SK-N-SH treated with all-trans-retinoic acid at 6 μM for 48 hours (cell line): ENCODE measurements around the gene EP400.
"Not testable (repeated sequence)": the region's sequence is repeated elsewhere in the genome, so short reads cannot be mapped to it uniquely, and the experiment has no call there.

Experiments used
- ATAC-seq: fragments of 200-7000 bp; cut with Tn5 transposase; 3 replicates; pipeline ENCODE4 v1.9.1; 2020; ENCODE audit warnings: mild to moderate bottlenecking, moderate library complexity
- ARNTL ChIP-seq: fragments of 450-650 bp; formaldehyde crosslinking; IDR thresholded peaks from 2 replicates; pipeline ENCODE4 v1.5.0; 2020; ENCODE audit warnings: low read depth, mild to moderate bottlenecking, moderate library complexity, borderline replicate concordance
- BACH2 ChIP-seq: fragments of 250-450 bp; sonication (Bioruptor Pico); IDR thresholded peaks from 2 replicates; pipeline ENCODE4 v1.9.0; 2021; ENCODE audit warnings: mild to moderate bottlenecking, borderline replicate concordance
- ESRRG ChIP-seq: fragments of 250-450 bp; sonication (Bioruptor Pico); IDR thresholded peaks from 2 replicates; pipeline ENCODE4 v1.6.1; 2021; ENCODE audit warnings: mild to moderate bottlenecking
- GLIS3 ChIP-seq: fragments of 250-450 bp; sonication (Bioruptor Pico); IDR thresholded peaks from 2 replicates; pipeline ENCODE4 v1.5.0; 2020; ENCODE audit warnings: mild to moderate bottlenecking, moderate library complexity
- ISL1 ChIP-seq: fragments of 250-450 bp; sonication (Bioruptor Pico); IDR thresholded peaks from 2 replicates; pipeline ENCODE4 v2.1.2; 2022; ENCODE audit warnings: mild to moderate bottlenecking, moderate library complexity
- OSR1 ChIP-seq: fragments of 250-450 bp; sonication (Bioruptor Pico); IDR thresholded peaks from 2 replicates; pipeline ENCODE4 v1.8.0; 2022; ENCODE audit warnings: moderate library complexity, mild to moderate bottlenecking, inconsistent platforms
- PPARA ChIP-seq: fragments of 250-450 bp; sonication (Bioruptor Pico); IDR thresholded peaks from 2 replicates; pipeline ENCODE4 v1.5.0; 2020; ENCODE audit warnings: mild to moderate bottlenecking, borderline replicate concordance
- RARB ChIP-seq: fragments of 250-450 bp; sonication (Bioruptor Pico); IDR thresholded peaks from 2 replicates; pipeline ENCODE4 v1.8.0; 2021; ENCODE audit warnings: mild to moderate bottlenecking, moderate library complexity
- SNAI2 ChIP-seq: fragments of 250-450 bp; sonication (Bioruptor Pico); IDR thresholded peaks from 2 replicates; pipeline ENCODE4 v1.5.0; 2020; ENCODE audit warnings: mild to moderate bottlenecking, moderate library complexity
- TCF4 ChIP-seq: fragments of 250-450 bp; sonication (Bioruptor Pico); IDR thresholded peaks from 2 replicates; pipeline ENCODE4 v1.8.0; 2021; ENCODE audit warnings: mild to moderate bottlenecking, moderate library complexity, borderline replicate concordance
- TOX ChIP-seq: fragments of 250-450 bp; sonication (Bioruptor Pico); IDR thresholded peaks from 2 replicates; pipeline ENCODE4 v1.8.0; 2021; ENCODE audit warnings: mild to moderate bottlenecking, moderate library complexity, borderline replicate concordance
- ZC3H10 ChIP-seq: fragments of 250-450 bp; sonication (Bioruptor Pico); IDR thresholded peaks from 2 replicates; pipeline ENCODE4 v1.5.1; 2021; ENCODE audit warnings: mild to moderate bottlenecking, moderate library complexity
- ZFP30 ChIP-seq: fragments of 450-650 bp; formaldehyde crosslinking; IDR thresholded peaks from 2 replicates; pipeline ENCODE4 v1.5.0; 2022; ENCODE audit warnings: mild to moderate bottlenecking, moderate library complexity
- ZNF565 ChIP-seq: fragments of 450-650 bp; formaldehyde crosslinking; conservative IDR thresholded peaks from 2 replicates; pipeline ENCODE4 v1.5.0; 2020; ENCODE audit warnings: low read depth, mild to moderate bottlenecking, moderate library complexity
- ZNF70 ChIP-seq: fragments of 450-650 bp; formaldehyde crosslinking; IDR thresholded peaks from 2 replicates; pipeline ENCODE4 v1.5.0; 2020; ENCODE audit warnings: mild to moderate bottlenecking, moderate library complexity
- TF ChIP-seq, protein P1 (sequence below): fragments of 250-450 bp; sonication (Bioruptor Pico); IDR thresholded peaks from 2 replicates; pipeline ENCODE4 v1.8.0; 2021; ENCODE audit warnings: low read depth, mild to moderate bottlenecking, moderate library complexity, borderline replicate concordance
- TF ChIP-seq, protein P2 (sequence below): fragments of 250-450 bp; sonication (Bioruptor Pico); IDR thresholded peaks from 2 replicates; pipeline ENCODE4 v1.8.0; 2020; ENCODE audit warnings: mild to moderate bottlenecking, moderate library complexity, borderline replicate concordance
- TF ChIP-seq, protein P3 (sequence below): fragments of 250-450 bp; sonication (Bioruptor Pico); IDR thresholded peaks from 2 replicates; pipeline ENCODE4 v1.5.0; 2020; ENCODE audit warnings: mild to moderate bottlenecking, moderate library complexity
- TF ChIP-seq, protein P4 (sequence below): fragments of 250-450 bp; sonication (Bioruptor Pico); IDR thresholded peaks from 2 replicates; pipeline ENCODE4 v1.5.1; 2020; ENCODE audit warnings: low read depth, mild to moderate bottlenecking, moderate library complexity

The EP400 gene

DNA sequence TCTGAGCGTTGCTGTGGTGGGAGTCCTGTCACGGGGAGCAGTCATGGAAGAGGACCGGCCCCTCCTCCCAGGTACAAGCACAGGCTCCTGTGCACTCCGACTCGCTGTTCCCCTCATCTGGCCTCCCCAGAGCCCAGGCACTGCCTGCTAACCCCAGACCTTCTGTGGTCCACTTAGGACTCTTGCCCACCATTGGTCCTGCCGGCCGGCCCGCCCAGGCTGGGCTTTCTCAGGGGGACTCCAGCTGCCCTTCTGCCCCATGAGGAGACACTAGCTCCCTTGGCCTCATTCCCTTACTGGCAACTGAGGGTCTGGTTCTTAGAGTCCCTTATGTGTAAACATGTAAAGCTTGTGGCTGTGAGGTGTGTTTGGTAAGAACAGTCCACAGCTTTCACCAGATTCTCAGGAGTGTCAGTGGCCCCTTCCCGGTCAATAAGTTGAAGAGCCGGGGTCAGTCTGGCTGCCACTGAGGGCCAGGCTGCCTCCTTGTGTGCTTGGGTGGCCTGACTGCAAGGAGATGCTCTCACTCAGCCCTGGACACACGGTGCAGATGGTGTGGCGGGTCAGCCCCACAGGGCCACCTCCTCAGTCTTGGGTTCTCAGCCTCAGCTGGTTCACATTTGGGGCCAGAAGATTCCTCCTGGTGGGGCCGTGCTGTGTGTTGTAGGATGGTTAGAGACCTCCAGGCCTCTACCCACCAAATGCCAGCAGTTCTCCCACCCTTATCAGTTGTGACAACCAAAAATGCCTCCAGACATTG is 150.7 kb downstream of the EP400 start:
- no peak for ATAC-seq
- no peak for TF ChIP-seq ZFP30
- TF ChIP-seq OSR1 (CRISPR knock-in tag), result no peak
- no peak for TF ChIP-seq PPARA (CRISPR knock-in tag)
- TF ChIP-seq BACH2, result no peak
- no peak for TF ChIP-seq ARNTL
- TF ChIP-seq ISL1 (CRISPR knock-in tag), result no peak
- TF ChIP-seq, all 23 proteins: peak for 0

DNA sequence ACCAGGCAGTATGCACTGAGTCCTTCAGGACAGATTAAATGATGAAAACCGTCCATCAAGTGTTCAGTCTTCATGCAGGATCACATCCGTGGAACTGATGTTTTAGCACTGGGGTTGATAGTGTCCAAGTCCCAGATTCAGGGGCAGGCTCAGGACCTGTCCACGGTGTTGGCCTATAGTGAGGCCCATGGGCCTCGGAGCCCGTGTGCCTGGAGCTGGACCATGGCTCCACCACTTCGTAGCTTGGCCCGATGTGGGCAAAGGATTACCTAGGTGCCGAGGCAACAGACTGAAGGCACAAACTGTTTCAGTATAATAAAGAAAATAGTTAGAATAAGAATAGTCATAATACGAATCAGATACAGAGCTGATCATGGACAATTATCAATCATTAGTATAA is 152.6 kb downstream of the EP400 start:
- no peak for TF ChIP-seq ZNF70 (CRISPR knock-in tag)
- TF ChIP-seq OSR1 (CRISPR knock-in tag), result no peak
- TF ChIP-seq, protein P1, sequence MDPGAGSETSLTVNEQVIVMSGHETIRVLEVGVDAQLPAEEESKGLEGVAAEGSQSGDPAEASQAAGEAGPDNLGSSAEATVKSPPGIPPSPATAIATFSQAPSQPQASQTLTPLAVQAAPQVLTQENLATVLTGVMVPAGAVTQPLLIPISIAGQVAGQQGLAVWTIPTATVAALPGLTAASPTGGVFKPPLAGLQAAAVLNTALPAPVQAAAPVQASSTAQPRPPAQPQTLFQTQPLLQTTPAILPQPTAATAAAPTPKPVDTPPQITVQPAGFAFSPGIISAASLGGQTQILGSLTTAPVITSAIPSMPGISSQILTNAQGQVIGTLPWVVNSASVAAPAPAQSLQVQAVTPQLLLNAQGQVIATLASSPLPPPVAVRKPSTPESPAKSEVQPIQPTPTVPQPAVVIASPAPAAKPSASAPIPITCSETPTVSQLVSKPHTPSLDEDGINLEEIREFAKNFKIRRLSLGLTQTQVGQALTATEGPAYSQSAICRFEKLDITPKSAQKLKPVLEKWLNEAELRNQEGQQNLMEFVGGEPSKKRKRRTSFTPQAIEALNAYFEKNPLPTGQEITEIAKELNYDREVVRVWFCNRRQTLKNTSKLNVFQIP (CRISPR knock-in tag), result no peak
- TF ChIP-seq, protein P2, sequence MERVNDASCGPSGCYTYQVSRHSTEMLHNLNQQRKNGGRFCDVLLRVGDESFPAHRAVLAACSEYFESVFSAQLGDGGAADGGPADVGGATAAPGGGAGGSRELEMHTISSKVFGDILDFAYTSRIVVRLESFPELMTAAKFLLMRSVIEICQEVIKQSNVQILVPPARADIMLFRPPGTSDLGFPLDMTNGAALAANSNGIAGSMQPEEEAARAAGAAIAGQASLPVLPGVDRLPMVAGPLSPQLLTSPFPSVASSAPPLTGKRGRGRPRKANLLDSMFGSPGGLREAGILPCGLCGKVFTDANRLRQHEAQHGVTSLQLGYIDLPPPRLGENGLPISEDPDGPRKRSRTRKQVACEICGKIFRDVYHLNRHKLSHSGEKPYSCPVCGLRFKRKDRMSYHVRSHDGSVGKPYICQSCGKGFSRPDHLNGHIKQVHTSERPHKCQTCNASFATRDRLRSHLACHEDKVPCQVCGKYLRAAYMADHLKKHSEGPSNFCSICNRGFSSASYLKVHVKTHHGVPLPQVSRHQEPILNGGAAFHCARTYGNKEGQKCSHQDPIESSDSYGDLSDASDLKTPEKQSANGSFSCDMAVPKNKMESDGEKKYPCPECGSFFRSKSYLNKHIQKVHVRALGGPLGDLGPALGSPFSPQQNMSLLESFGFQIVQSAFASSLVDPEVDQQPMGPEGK (CRISPR knock-in tag), result no peak
- TF ChIP-seq ESRRG (CRISPR knock-in tag), result no peak
- TF ChIP-seq SNAI2 (CRISPR knock-in tag), result no peak
- TF ChIP-seq TCF4, result no peak
- no peak for TF ChIP-seq ISL1 (CRISPR knock-in tag)
- TF ChIP-seq, protein P3, sequence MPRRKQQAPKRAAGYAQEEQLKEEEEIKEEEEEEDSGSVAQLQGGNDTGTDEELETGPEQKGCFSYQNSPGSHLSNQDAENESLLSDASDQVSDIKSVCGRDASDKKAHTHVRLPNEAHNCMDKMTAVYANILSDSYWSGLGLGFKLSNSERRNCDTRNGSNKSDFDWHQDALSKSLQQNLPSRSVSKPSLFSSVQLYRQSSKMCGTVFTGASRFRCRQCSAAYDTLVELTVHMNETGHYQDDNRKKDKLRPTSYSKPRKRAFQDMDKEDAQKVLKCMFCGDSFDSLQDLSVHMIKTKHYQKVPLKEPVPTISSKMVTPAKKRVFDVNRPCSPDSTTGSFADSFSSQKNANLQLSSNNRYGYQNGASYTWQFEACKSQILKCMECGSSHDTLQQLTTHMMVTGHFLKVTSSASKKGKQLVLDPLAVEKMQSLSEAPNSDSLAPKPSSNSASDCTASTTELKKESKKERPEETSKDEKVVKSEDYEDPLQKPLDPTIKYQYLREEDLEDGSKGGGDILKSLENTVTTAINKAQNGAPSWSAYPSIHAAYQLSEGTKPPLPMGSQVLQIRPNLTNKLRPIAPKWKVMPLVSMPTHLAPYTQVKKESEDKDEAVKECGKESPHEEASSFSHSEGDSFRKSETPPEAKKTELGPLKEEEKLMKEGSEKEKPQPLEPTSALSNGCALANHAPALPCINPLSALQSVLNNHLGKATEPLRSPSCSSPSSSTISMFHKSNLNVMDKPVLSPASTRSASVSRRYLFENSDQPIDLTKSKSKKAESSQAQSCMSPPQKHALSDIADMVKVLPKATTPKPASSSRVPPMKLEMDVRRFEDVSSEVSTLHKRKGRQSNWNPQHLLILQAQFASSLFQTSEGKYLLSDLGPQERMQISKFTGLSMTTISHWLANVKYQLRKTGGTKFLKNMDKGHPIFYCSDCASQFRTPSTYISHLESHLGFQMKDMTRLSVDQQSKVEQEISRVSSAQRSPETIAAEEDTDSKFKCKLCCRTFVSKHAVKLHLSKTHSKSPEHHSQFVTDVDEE (CRISPR knock-in tag), result no peak
- ATAC-seq, result no peak

DNA sequence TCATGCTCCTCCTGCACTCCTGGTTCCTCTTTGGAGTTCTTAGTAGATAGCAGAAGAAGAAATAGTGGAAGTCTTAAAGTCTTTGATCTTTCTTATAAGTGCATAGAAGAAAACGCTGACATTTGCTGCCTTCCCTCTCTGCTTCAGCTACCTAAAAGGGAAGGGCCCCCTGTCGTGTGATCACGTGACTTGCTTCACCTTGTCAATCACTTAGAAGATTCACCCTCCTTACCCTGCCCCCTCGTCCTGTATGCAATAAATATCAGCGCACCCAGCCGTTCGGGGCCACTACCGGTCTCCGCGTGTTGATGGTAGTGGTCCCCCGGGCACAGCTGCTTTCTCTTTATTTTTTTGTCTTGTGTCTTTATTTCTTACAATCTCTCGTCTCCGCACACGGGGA is 153.3 kb downstream of the EP400 start:
- ATAC-seq, result not testable (repeated sequence)

DNA sequence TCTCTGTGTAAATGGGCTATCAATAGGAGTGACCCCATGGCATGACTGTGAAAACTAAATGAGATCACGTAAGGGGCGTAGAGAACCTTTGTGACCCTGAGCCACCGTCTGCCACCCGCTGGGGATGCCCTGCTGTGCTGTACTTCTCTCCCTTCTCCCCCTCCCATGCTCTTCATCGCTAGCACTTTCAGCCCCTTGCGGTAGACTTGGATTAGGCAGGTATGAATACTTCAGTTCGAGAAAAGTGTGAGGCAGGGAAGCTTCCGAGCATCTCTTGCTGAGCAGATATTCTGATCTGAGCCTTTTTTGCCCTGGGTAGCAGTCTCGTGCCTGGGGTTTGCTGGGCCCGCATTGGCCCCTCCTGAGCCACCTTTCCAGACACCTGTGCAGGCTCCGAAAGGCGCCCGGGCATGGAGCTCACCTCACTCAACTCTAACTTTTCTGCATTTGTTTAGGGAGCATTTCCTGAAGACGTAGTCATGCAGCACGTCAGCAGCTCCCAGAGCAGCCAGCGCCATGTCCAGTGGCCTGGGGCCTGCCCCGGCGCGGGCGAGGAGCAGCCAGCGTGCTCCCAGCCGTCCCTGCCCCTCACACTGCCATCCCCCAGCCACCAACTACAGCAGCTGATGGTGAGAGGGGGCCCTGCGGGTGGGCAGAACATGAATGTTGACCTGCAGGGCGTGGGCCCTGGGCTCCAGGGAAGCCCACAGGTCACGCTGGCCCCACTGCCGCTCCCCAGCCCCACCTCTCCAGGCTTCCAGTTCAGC is 154.0 kb downstream of the EP400 start:
- TF ChIP-seq ZNF565 (CRISPR knock-in tag) (no peak), ZFP30 (no peak), TOX (no peak)
- no peak; the same call in 1 of the 3 replicates for ATAC-seq

DNA sequence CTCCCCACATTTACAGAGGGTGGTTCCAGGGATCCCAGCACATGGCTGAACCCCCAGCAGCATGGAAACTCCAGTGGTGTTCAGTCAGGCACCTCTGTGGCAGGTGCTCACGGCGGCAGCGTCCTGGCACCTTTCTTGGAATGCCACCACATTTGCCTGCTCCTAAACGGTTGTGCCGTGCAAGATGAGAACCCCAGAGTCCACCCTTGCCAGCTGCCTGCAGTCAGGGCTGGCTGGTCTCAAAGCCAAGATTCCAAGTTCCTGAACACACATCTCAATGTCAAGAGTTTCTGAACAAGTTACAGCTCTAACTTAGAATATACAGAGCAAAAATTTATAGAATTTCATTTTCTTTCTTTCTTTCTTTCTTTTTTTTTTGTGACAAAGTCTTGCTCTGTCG is 155.7 kb downstream of the EP400 start:
- TF ChIP-seq SNAI2 (CRISPR knock-in tag) (no peak), GLIS3 (no peak), ZC3H10 (no peak), ZFP30 (no peak), ZNF565 (CRISPR knock-in tag) (no peak), TOX (no peak), TCF4 (no peak)
- ATAC-seq, result no peak

DNA sequence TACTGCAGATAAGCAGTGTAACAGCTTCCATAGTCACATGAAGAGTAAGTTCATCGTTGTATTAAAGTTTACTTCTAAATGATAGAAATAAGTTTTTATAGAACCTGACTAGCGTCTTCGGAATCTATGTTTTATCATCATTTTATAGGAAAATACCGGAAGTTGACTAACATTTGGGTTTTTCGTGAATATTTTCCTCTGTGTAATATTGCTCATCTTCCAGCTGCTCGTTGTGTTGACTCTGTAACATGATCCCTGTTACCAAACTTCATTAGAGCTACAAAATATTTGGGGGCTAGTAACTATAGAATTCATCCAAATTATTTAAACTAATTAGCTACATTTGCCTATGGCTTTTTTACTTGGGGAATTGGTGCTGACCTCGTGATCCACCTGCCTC is 157.2 kb downstream of the EP400 start:
- ATAC-seq, result no peak
- TF ChIP-seq, protein P4, sequence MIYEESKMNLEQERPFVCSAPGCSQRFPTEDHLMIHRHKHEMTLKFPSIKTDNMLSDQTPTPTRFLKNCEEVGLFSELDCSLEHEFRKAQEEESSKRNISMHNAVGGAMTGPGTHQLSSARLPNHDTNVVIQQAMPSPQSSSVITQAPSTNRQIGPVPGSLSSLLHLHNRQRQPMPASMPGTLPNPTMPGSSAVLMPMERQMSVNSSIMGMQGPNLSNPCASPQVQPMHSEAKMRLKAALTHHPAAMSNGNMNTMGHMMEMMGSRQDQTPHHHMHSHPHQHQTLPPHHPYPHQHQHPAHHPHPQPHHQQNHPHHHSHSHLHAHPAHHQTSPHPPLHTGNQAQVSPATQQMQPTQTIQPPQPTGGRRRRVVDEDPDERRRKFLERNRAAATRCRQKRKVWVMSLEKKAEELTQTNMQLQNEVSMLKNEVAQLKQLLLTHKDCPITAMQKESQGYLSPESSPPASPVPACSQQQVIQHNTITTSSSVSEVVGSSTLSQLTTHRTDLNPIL, result no peak
- no peak for TF ChIP-seq ZC3H10
- no peak for TF ChIP-seq SNAI2 (CRISPR knock-in tag)
- no peak for TF ChIP-seq GLIS3
- TF ChIP-seq RARB, result no peak
- TF ChIP-seq ZNF565 (CRISPR knock-in tag), result no peak
- no peak for TF ChIP-seq BACH2
- no peak for TF ChIP-seq TOX
- no peak for TF ChIP-seq TCF4
- no peak for TF ChIP-seq ARNTL
- TF ChIP-seq, protein P3 (CRISPR knock-in tag), result no peak
- no peak for TF ChIP-seq PPARA (CRISPR knock-in tag)
- no peak for TF ChIP-seq ZNF70 (CRISPR knock-in tag)
